ENCODE measurements around the gene FXYD5. TPM values are rescaled to one million over a fixed set of nuclear protein-coding genes. Genes with fewer than 3 reads are reported as not detected.

FXYD5 gene
- total RNA-seq, 1 donor from 2014 or later = 271 TPM

- H3K4me1 Mint-ChIP-seq (ENCODE audit: low read depth) = peaks cover 4% of the 10 kb centered on the region
- DNase-seq (ENCODE audit: low spot score) = no peak
- no peak within 1 kb of the TSS for H3K27ac Mint-ChIP-seq
- no peak within 1 kb of the TSS for H3K4me3 Mint-ChIP-seq (ENCODE audit: low read depth)
- no peaks in the 10 kb centered on the region for H3K9me3 Mint-ChIP-seq
- H3K27me3 Mint-ChIP-seq (ENCODE audit: low read depth) = no peaks in the 10 kb centered on the region
- H3K36me3 Mint-ChIP-seq (ENCODE audit: low read depth) = no peaks in the 10 kb centered on the region
- intact Hi-C loops (cut with micrococcal nuclease) = loop anchor here (2.0 kb wide), 1 partner anchor 49 kb away; no protein-coding TSS in a partner anchor
These were observed 39.2 kb upstream of the FXYD5 start, which contains the start of gene FXYD3 for GRCh38 chr19:35115177-35115951. FXYD3 (plus strand) TSS chr19:35115823; CDS start chr19:35119377, 3,554 bp downstream.

- no peaks in the 10 kb centered on the region for H3K36me3 Mint-ChIP-seq (ENCODE audit: low read depth)
- no peaks in the 10 kb centered on the region for H3K9me3 Mint-ChIP-seq
- peaks cover 4% of the 10 kb centered on the region for H3K4me1 Mint-ChIP-seq (ENCODE audit: low read depth)
- H3K27me3 Mint-ChIP-seq (ENCODE audit: low read depth) = no peaks in the 10 kb centered on the region
- no peak overlapping the region for H3K27ac Mint-ChIP-seq
- DNase-seq (ENCODE audit: low spot score) = no peak
- intact Hi-C loops (cut with micrococcal nuclease) = no loop called here
- H3K4me3 Mint-ChIP-seq (ENCODE audit: low read depth) = no peak overlapping the region
These were observed 38.3 kb upstream of the FXYD5 start for GRCh38 chr19:35116072-35116801.

GRCh38 chr19:35117116-35117515 lies 37.4 kb upstream of the FXYD5 start:
- intact Hi-C loops (cut with micrococcal nuclease) = no loop called here
- Mint-ChIP-seq H3K9me3 (no peaks in the 10 kb centered on the region), H3K27ac (no peak overlapping the region)

GRCh38 chr19:35117799-35118198 lies 36.7 kb upstream of the FXYD5 start:
- Mint-ChIP-seq H3K4me3 (ENCODE audit: low read depth) (no peak overlapping the region), H3K27ac (no peak overlapping the region), H3K4me1 (ENCODE audit: low read depth) (peaks cover 4% of the 10 kb centered on the region), H3K27me3 (ENCODE audit: low read depth) (peaks cover 3% of the 10 kb centered on the region), H3K36me3 (ENCODE audit: low read depth) (no peaks in the 10 kb centered on the region), H3K9me3 (no peaks in the 10 kb centered on the region)
- intact Hi-C loops (cut with micrococcal nuclease) = no loop called here
- DNase-seq (ENCODE audit: low spot score) = no peak

More at GRCh38 chr19:35117116-35117515, 37.4 kb upstream of the FXYD5 start:
- H3K4me1 Mint-ChIP-seq (ENCODE audit: low read depth) = peaks cover 4% of the 10 kb centered on the region
- H3K36me3 Mint-ChIP-seq (ENCODE audit: low read depth) = no peaks in the 10 kb centered on the region
- no peak for DNase-seq (ENCODE audit: low spot score)
- no peak overlapping the region for H3K4me3 Mint-ChIP-seq (ENCODE audit: low read depth)
- H3K27me3 Mint-ChIP-seq (ENCODE audit: low read depth) = no peaks in the 10 kb centered on the region

- Mint-ChIP-seq H3K9me3 (no peaks in the 10 kb centered on the region), H3K27me3 (ENCODE audit: low read depth) (peaks cover 3% of the 10 kb centered on the region)
- intact Hi-C loops (cut with micrococcal nuclease) = no loop called here
These were observed 36.1 kb upstream of the FXYD5 start for GRCh38 chr19:35118268-35119020.

GRCh38 chr19:35119091-35119490 lies 35.4 kb upstream of the FXYD5 start:
- no peaks in the 10 kb centered on the region for H3K36me3 Mint-ChIP-seq (ENCODE audit: low read depth)
- DNase-seq (ENCODE audit: low spot score) = no peak
- peaks cover 3% of the 10 kb centered on the region for H3K27me3 Mint-ChIP-seq (ENCODE audit: low read depth)
- H3K27ac Mint-ChIP-seq = no peak overlapping the region
- H3K9me3 Mint-ChIP-seq = no peaks in the 10 kb centered on the region
- H3K4me3 Mint-ChIP-seq (ENCODE audit: low read depth) = no peak overlapping the region
- peaks cover 7% of the 10 kb centered on the region for H3K4me1 Mint-ChIP-seq (ENCODE audit: low read depth)
- intact Hi-C loops (cut with micrococcal nuclease) = no loop called here

More at GRCh38 chr19:35118268-35119020, 36.1 kb upstream of the FXYD5 start:
- H3K36me3 Mint-ChIP-seq (ENCODE audit: low read depth) = no peaks in the 10 kb centered on the region
- H3K4me3 Mint-ChIP-seq (ENCODE audit: low read depth) = no peak overlapping the region
- H3K27ac Mint-ChIP-seq = no peak overlapping the region
- peaks cover 4% of the 10 kb centered on the region for H3K4me1 Mint-ChIP-seq (ENCODE audit: low read depth)
- no peak for DNase-seq (ENCODE audit: low spot score)

GRCh38 chr19:35119578-35120155 lies 34.9 kb upstream of the FXYD5 start:
- H3K27ac Mint-ChIP-seq = no peak overlapping the region
- intact Hi-C loops (cut with micrococcal nuclease) = no loop called here
- no peak for DNase-seq (ENCODE audit: low spot score)

GRCh38 chr19:35120492-35120891 lies 34.0 kb upstream of the FXYD5 start:
- Mint-ChIP-seq H3K4me3 (ENCODE audit: low read depth) (no peak overlapping the region), H3K36me3 (ENCODE audit: low read depth) (no peaks in the 10 kb centered on the region), H3K9me3 (no peaks in the 10 kb centered on the region), H3K4me1 (ENCODE audit: low read depth) (peaks cover 8% of the 10 kb centered on the region), H3K27ac (no peak overlapping the region), H3K27me3 (ENCODE audit: low read depth) (peaks cover 3% of the 10 kb centered on the region)
- DNase-seq (ENCODE audit: low spot score) = no peak
- intact Hi-C loops (cut with micrococcal nuclease) = no loop called here

More at GRCh38 chr19:35119578-35120155, 34.9 kb upstream of the FXYD5 start:
- H3K4me3 Mint-ChIP-seq (ENCODE audit: low read depth) = no peak overlapping the region
- no peaks in the 10 kb centered on the region for H3K36me3 Mint-ChIP-seq (ENCODE audit: low read depth)
- no peaks in the 10 kb centered on the region for H3K9me3 Mint-ChIP-seq
- peaks cover 3% of the 10 kb centered on the region for H3K27me3 Mint-ChIP-seq (ENCODE audit: low read depth)
- H3K4me1 Mint-ChIP-seq (ENCODE audit: low read depth) = peaks cover 9% of the 10 kb centered on the region

GRCh38 chr19:35120898-35121297 lies 33.6 kb upstream of the FXYD5 start:
- H3K4me3 Mint-ChIP-seq (ENCODE audit: low read depth) = no peak overlapping the region
- no peaks in the 10 kb centered on the region for H3K36me3 Mint-ChIP-seq (ENCODE audit: low read depth)
- peaks cover 3% of the 10 kb centered on the region for H3K27me3 Mint-ChIP-seq (ENCODE audit: low read depth)
- no peaks in the 10 kb centered on the region for H3K9me3 Mint-ChIP-seq
- intact Hi-C loops (cut with micrococcal nuclease) = no loop called here
- peaks cover 8% of the 10 kb centered on the region for H3K4me1 Mint-ChIP-seq (ENCODE audit: low read depth)
- no peak overlapping the region for H3K27ac Mint-ChIP-seq
- DNase-seq (ENCODE audit: low spot score) = no peak

GRCh38 chr19:35122687-35123551 lies 31.6 kb upstream of the FXYD5 start:
- Mint-ChIP-seq H3K27me3 (ENCODE audit: low read depth) (peaks cover 3% of the 10 kb centered on the region), H3K4me3 (ENCODE audit: low read depth) (no peak overlapping the region), H3K27ac (no peak overlapping the region), H3K9me3 (no peaks in the 10 kb centered on the region), H3K36me3 (ENCODE audit: low read depth) (no peaks in the 10 kb centered on the region), H3K4me1 (ENCODE audit: low read depth) (peaks cover 8% of the 10 kb centered on the region)
- no peak for DNase-seq (ENCODE audit: low spot score)
- intact Hi-C loops (cut with micrococcal nuclease) = no loop called here

GRCh38 chr19:35123573-35123972 lies 31.0 kb upstream of the FXYD5 start:
- Mint-ChIP-seq H3K4me3 (ENCODE audit: low read depth) (no peak overlapping the region), H3K27ac (no peak overlapping the region)
- no peak for DNase-seq (ENCODE audit: low spot score)

More at GRCh38 chr19:35123573-35123972, 31.0 kb upstream of the FXYD5 start:
- intact Hi-C loops (cut with micrococcal nuclease) = no loop called here
- Mint-ChIP-seq H3K36me3 (ENCODE audit: low read depth) (no peaks in the 10 kb centered on the region), H3K27me3 (ENCODE audit: low read depth) (peaks cover 3% of the 10 kb centered on the region), H3K9me3 (no peaks in the 10 kb centered on the region), H3K4me1 (ENCODE audit: low read depth) (peaks cover 8% of the 10 kb centered on the region)

Data from activated T-helper 2 cell treated with anti-CD3 and anti-CD28 coated beads, Interferon-gamma antibody, Interleukin-2, Interleukin-4, amounts not matched to agents 10 μg/mL and 5 μg/mL and 100 μg/mL, durations not matched to agents 14 hours and 24 hours and 36 hours (primary cell).